H1 (cell line): ENCODE measurements around the gene EPDR1. TPM values are rescaled to one million over a fixed set of nuclear protein-coding genes. Genes with fewer than 3 reads are reported as not detected.

Source experiments
- CTCF ChIA-PET: fragments of 300-600 bp; sonication (Branson Sonifier 250); formaldehyde crosslinking; loops from one replicate; lab custom pipeline; 2021; ENCODE audit not compliant: partially characterized antibody; lab: Charles Lee
- POLR2A ChIA-PET: fragments of 300-600 bp; sonication (Branson Sonifier 250); formaldehyde crosslinking; loops from one replicate; lab custom pipeline; 2021; ENCODE audit warnings: inconsistent platforms; ENCODE audit not compliant: partially characterized antibody; lab: Charles Lee
- DNase-seq, 2 experiments: peaks; one replicate each; pipeline versions ENCODE4 v3.0.0 to v3.0.0-alpha.2; 2010 to 2022; ENCODE audit warnings: low spot score in 2 of 2, low read depth in 1 of 2, mixed read lengths in 1 of 2
- FAIRE-seq: peaks from 2 replicates; lab custom pipeline; 2011; peaks lifted over from hg19 to GRCh38; lab: Jason Lieb, UNC
- H2AFZ ChIP-seq: 2 replicates; pipeline ENCODE4 v1.8.1; 2012; ENCODE audit warnings: low read length, inconsistent platforms
- H2AK5ac ChIP-seq: 2 replicates; pipeline ENCODE4 v1.6.1; 2013; ENCODE audit warnings: low read depth, low read length
- H2BK120ac ChIP-seq: replicated peaks from 2 replicates; pipeline ENCODE3; 2013; ENCODE audit warnings: low read depth, low read length, inconsistent platforms
- H2BK12ac ChIP-seq: 2 replicates; pipeline ENCODE4 v1.6.1; 2013; ENCODE audit warnings: low read depth, low read length
- H2BK15ac ChIP-seq: 2 replicates; pipeline ENCODE4 v1.6.1; 2013; ENCODE audit warnings: low read length
- H2BK20ac ChIP-seq: 2 replicates; pipeline ENCODE4 v1.6.1; 2013; ENCODE audit warnings: low read length
- H2BK5ac ChIP-seq: 2 replicates; pipeline ENCODE4 v1.6.1; 2013; ENCODE audit warnings: low read depth, low read length
- H3K14ac ChIP-seq: 2 replicates; pipeline ENCODE4 v1.6.1; 2013; ENCODE audit warnings: inconsistent platforms; ENCODE audit not compliant: insufficient read length
- H3K18ac ChIP-seq: 2 replicates; pipeline ENCODE4 v1.6.1; 2013; ENCODE audit warnings: low read length; ENCODE audit errors: extremely low read depth
- H3K23ac ChIP-seq: 2 replicates; pipeline ENCODE4 v1.6.1; 2013; ENCODE audit warnings: inconsistent platforms; ENCODE audit not compliant: insufficient read length
- H3K23me2 ChIP-seq: 2 replicates; pipeline ENCODE4 v1.6.1; 2013; ENCODE audit warnings: low read depth, low read length
- H3K27ac ChIP-seq: 2 replicates; pipeline ENCODE4 v1.6.1; 2011; ENCODE audit warnings: low read depth, low read length, inconsistent platforms
- H3K27me3 ChIP-seq, 4 experiments: replicated peaks in 1 of 4; 1 replicate in 1 of 4; 2 replicates in 3 of 4; pipeline versions ENCODE4 v1.6.1 to v1.8.1; 2011 to 2013; ENCODE audit warnings: low read length in 3 of 4, mild to moderate bottlenecking in 3 of 4, inconsistent platforms in 2 of 4, mixed read lengths in 2 of 4, moderate library complexity in 1 of 4; ENCODE audit not compliant: control insufficient read depth in 3 of 4, insufficient read depth in 3 of 4; ENCODE audit errors: extremely low read depth in 1 of 4
- H3K36me3 ChIP-seq, 4 experiments: 2 replicates each; pipeline versions ENCODE4 v1.6.1 to v1.8.1; 2011 to 2013; ENCODE audit warnings: mild to moderate bottlenecking in 4 of 4, low read length in 3 of 4, moderate library complexity in 2 of 4, control low read depth in 1 of 4, inconsistent platforms in 1 of 4; ENCODE audit not compliant: insufficient read depth in 4 of 4, control insufficient read depth in 2 of 4
- H3K4ac ChIP-seq: replicated peaks from 2 replicates; pipeline ENCODE3; 2013; ENCODE audit warnings: low read length, low read depth, mixed read lengths, inconsistent platforms; ENCODE audit not compliant: insufficient read length
- H3K4me1 ChIP-seq, 4 experiments: replicated peaks in 1 of 4; 1 replicate in 1 of 4; 2 replicates in 3 of 4; pipeline versions ENCODE4 v1.6.1 to v1.8.1; 2011 to 2013; ENCODE audit warnings: low read length in 3 of 4, inconsistent platforms in 2 of 4, mixed read lengths in 1 of 4; ENCODE audit not compliant: insufficient read depth in 4 of 4, control insufficient read depth in 3 of 4
- H3K4me2 ChIP-seq, 2 experiments: 2 replicates each; pipeline versions ENCODE4 v1.6.1 to v1.8.1; 2011 to 2013; ENCODE audit warnings: low read depth in 2 of 2, low read length in 2 of 2, control low read depth in 1 of 2, inconsistent platforms in 1 of 2, mild to moderate bottlenecking in 1 of 2; ENCODE audit not compliant: insufficient read depth in 1 of 2
- H3K4me3 ChIP-seq, 4 experiments: fragments of 200-600, 300-600 bp in 1 of 4; sonication (generic), shearing (Covaris generic), sonication (Bioruptor Twin) in 1 of 4; 2 replicates each; pipeline versions ENCODE4 v1.5.1 to v1.8.1; 2011 to 2016; ENCODE audit warnings: low read length in 4 of 4, low read depth in 3 of 4, control low read depth in 2 of 4, inconsistent platforms in 2 of 4, mild to moderate bottlenecking in 2 of 4, mixed read lengths in 1 of 4, moderate library complexity in 1 of 4; ENCODE audit not compliant: insufficient read depth in 2 of 4; ENCODE audit errors: extremely low read depth in 1 of 4
- H3K56ac ChIP-seq: replicated peaks from 2 replicates; pipeline ENCODE3; 2013; ENCODE audit warnings: low read depth, mild to moderate bottlenecking, mixed read lengths, low read length, inconsistent platforms; ENCODE audit not compliant: insufficient read length
- H3K79me1 ChIP-seq: 2 replicates; pipeline ENCODE4 v1.6.1; 2013; ENCODE audit warnings: low read depth, low read length, control low read depth
- H3K79me2 ChIP-seq, 2 experiments: 2 replicates each; pipeline versions ENCODE4 v1.6.1 to v1.8.1; 2012 to 2013; ENCODE audit warnings: low read length in 2 of 2, mild to moderate bottlenecking in 2 of 2, inconsistent platforms in 1 of 2; ENCODE audit not compliant: insufficient read depth in 2 of 2, control insufficient read depth in 1 of 2
- H3K9ac ChIP-seq, 4 experiments: replicated peaks in 1 of 4; 1 replicate in 1 of 4; 2 replicates in 3 of 4; pipeline versions ENCODE4 v1.6.1 to v1.8.1; 2011 to 2013; ENCODE audit warnings: low read depth in 3 of 4, low read length in 3 of 4, control low read depth in 2 of 4, mild to moderate bottlenecking in 2 of 4, moderate library complexity in 2 of 4, inconsistent platforms in 1 of 4; ENCODE audit errors: extremely low read depth in 1 of 4
- H3K9me3 ChIP-seq, 2 experiments: 2 replicates each; pipeline versions ENCODE4 v1.6.1 to v1.8.1; 2012 to 2013; ENCODE audit warnings: mild to moderate bottlenecking in 2 of 2, moderate library complexity in 2 of 2, control low read depth in 1 of 2, inconsistent platforms in 1 of 2, low read depth in 1 of 2, low read length in 1 of 2, mixed read lengths in 1 of 2; ENCODE audit not compliant: insufficient read depth in 2 of 2
- H4K20me1 ChIP-seq, 2 experiments: replicated peaks in 1 of 2; 2 replicates each; pipeline versions ENCODE3 to v1.8.1; 2011 to 2013; ENCODE audit warnings: inconsistent platforms in 2 of 2, low read length in 2 of 2, mild to moderate bottlenecking in 1 of 2; ENCODE audit not compliant: insufficient read depth in 2 of 2, control insufficient read depth in 1 of 2
- H4K5ac ChIP-seq: 2 replicates; pipeline ENCODE4 v1.6.1; 2013; ENCODE audit warnings: low read length, low read depth, mixed read lengths, inconsistent platforms; ENCODE audit not compliant: insufficient read length
- H4K8ac ChIP-seq: 2 replicates; pipeline ENCODE4 v1.8.0; 2013; ENCODE audit warnings: mild to moderate bottlenecking, moderate library complexity, low read length, inconsistent platforms; ENCODE audit not compliant: insufficient read depth; ENCODE audit errors: extremely low read depth
- H4K91ac ChIP-seq: replicated peaks from 2 replicates; pipeline ENCODE3; 2013; ENCODE audit warnings: low read length, mixed read lengths, inconsistent platforms; ENCODE audit not compliant: insufficient read length
- ASH2L ChIP-seq: fragments of 200-600, 300-600 bp; sonication (generic); IDR thresholded peaks from one replicate; pipeline ENCODE4 v1.7.1; 2017; ENCODE audit warnings: low read length
- BCL11A ChIP-seq, 2 experiments: IDR thresholded peaks; one replicate each; pipeline ENCODE4 v1.6.1; 2011; ENCODE audit warnings: low read depth in 2 of 2, low read length in 2 of 2, mild to moderate bottlenecking in 2 of 2
- CBX5 ChIP-seq: fragments of 300-800, 300-1000 bp; sonication (generic); IDR thresholded peaks from 2 replicates; pipeline ENCODE4 v1.7.1; 2016; ENCODE audit warnings: antibody characterized with exemption, low read length, low read depth
- CBX8 ChIP-seq: fragments of 300-800, 300-1000 bp; sonication (generic); IDR thresholded peaks from 2 replicates; pipeline ENCODE4 v1.7.1; 2016; ENCODE audit warnings: low read depth, low read length, borderline replicate concordance
- CHD2 ChIP-seq: IDR thresholded peaks from 2 replicates; pipeline ENCODE4 v1.6.1; 2012; ENCODE audit warnings: low read length, improper control_type of control experiment
- CREB1 ChIP-seq: IDR thresholded peaks from 2 replicates; pipeline ENCODE4 v1.6.1; 2012; ENCODE audit warnings: inconsistent platforms
- E2F6 ChIP-seq: IDR thresholded peaks from 2 replicates; pipeline ENCODE4 v1.6.1; 2012; ENCODE audit warnings: inconsistent platforms
- EP300 ChIP-seq, 2 experiments: IDR thresholded peaks; 1 replicate in 1 of 2; 2 replicates in 1 of 2; pipeline ENCODE4 v1.6.1; 2011 to 2012; ENCODE audit warnings: low read depth in 2 of 2, low read length in 2 of 2, mild to moderate bottlenecking in 2 of 2, borderline replicate concordance in 1 of 2, inconsistent platforms in 1 of 2, moderate library complexity in 1 of 2
- FOSL1 ChIP-seq: IDR thresholded peaks from 2 replicates; pipeline ENCODE4 v1.6.1; 2011; ENCODE audit warnings: mild to moderate bottlenecking, low read depth, low read length, moderate library complexity; ENCODE audit not compliant: insufficient read depth
- GTF2F1 ChIP-seq: IDR thresholded peaks from 2 replicates; pipeline ENCODE4 v1.6.1; 2012; ENCODE audit warnings: low read depth, low read length, improper control_type of control experiment, borderline replicate concordance
- KDM1A ChIP-seq: fragments of 200-600, 300-600 bp; sonication (generic); IDR thresholded peaks from 2 replicates; pipeline ENCODE4 v1.7.1; 2016; ENCODE audit warnings: mild to moderate bottlenecking, low read length, borderline replicate concordance
- MAX ChIP-seq: IDR thresholded peaks from 2 replicates; pipeline ENCODE4 v1.6.1; 2012; ENCODE audit warnings: inconsistent platforms
- POLR2AphosphoS5 ChIP-seq: IDR thresholded peaks from 2 replicates; pipeline ENCODE4 v1.6.1; 2011; ENCODE audit warnings: low read depth, low read length
- RAD21 ChIP-seq, 2 experiments: IDR thresholded peaks in 1 of 2; conservative IDR thresholded peaks in 1 of 2; 2 replicates each; pipeline ENCODE4 v1.6.1; 2011; ENCODE audit warnings: low read depth in 2 of 2, low read length in 2 of 2, improper control_type of control experiment in 1 of 2, inconsistent platforms in 1 of 2, mild to moderate bottlenecking in 1 of 2, moderate library complexity in 1 of 2
- SIRT6 ChIP-seq: IDR thresholded peaks from one replicate; pipeline ENCODE4 v1.7.1; 2012; ENCODE audit warnings: low read length, inconsistent platforms
- SP2 ChIP-seq: IDR thresholded peaks from 2 replicates; pipeline ENCODE4 v1.6.1; 2012; ENCODE audit warnings: mild to moderate bottlenecking, low read length, inconsistent platforms
- polyA plus RNA-seq, 7 experiments: library from polyadenylated mRNA; depleted of rRNA in 3 of 7; stranded (reverse) in 5 of 7; unstranded in 2 of 7; fragments of >200 nt in 5 of 7; fragments of 200-250 nt in 2 of 7; gene quantifications; 1 replicate in 5 of 7; 2 replicates in 1 of 7; 4 replicates in 1 of 7; pipeline versions ENCODE4 v1.2.1 to v1.2.3, GENCODE V29; 2011 to 2013; ENCODE audit warnings: missing spikeins in 2 of 7, mixed read lengths in 2 of 7
- total RNA-seq: library from RNA; stranded (reverse); fragmentation: NEBNext Ultra II Directional; extraction: Animal tissue kit (Norgen Biotek cat#: 25700); gene quantifications from 2 replicates; pipeline ENCODE4 v1.2.1, GENCODE V29; 2021

Gene EPDR1
- total and polyA plus RNA-seq, 2 of the 8 experiments (the other 6 are each of a cell fraction or from before 2014, with no cell fraction given): 6.4 to 8.2 TPM

- Histone ChIP-seq H3K4ac (no peak overlapping the region), H3K4me1 (no peaks in the 10 kb centered on the region), H4K5ac (no peak overlapping the region), H3K14ac (no peak overlapping the region), H2BK12ac (no peak overlapping the region), H2BK20ac (no peak overlapping the region), H4K8ac (no peak overlapping the region), H2BK120ac (no peak overlapping the region), H3K9me3 (no peaks in the 10 kb centered on the region), H3K27me3 (no peaks in the 10 kb centered on the region), H3K56ac (no peak overlapping the region), H3K23ac (no peak overlapping the region), H3K23me2 (no peaks in the 10 kb centered on the region), H4K20me1 (no peaks in the 10 kb centered on the region), H2AFZ (no peak overlapping the region), H3K36me3 (no peaks in the 10 kb centered on the region), H4K91ac (no peak overlapping the region), H3K4me3 (no peak overlapping the region), H3K27ac (no peak overlapping the region), H3K18ac (no peak overlapping the region), H3K79me1 (no peaks in the 10 kb centered on the region), H3K9ac (no peak overlapping the region), H2BK15ac (no peak overlapping the region), H2AK5ac (no peak overlapping the region), H2BK5ac (no peak overlapping the region), H3K4me2 (no peak overlapping the region), H3K79me2 (no peaks in the 10 kb centered on the region)
- ChIA-PET POLR2A (no interaction called here), CTCF (interaction anchor here (2.0 kb wide), 1 partner anchor 14 kb away, joined by 4 read pairs; no protein-coding TSS in a partner anchor)
- FAIRE-seq (no peak), DNase-seq (no peak)
- TF ChIP-seq E2F6 (no peak), EP300 (IDR thresholded peaks at IDR 0.05; ENCODE audit: borderline replicate concordance in 1 of 2, low read depth in 2 of 2, low read length in 2 of 2) (no peak), POLR2AphosphoS5 (no peak), CBX8 (no peak), CHD2 (no peak), FOSL1 (no peak), MAX (no peak), SP2 (no peak), ASH2L (no peak), BCL11A (IDR thresholded peaks at IDR 0.05; ENCODE audit: low read depth in 2 of 2, low read length in 2 of 2) (no peak), CBX5 (no peak), KDM1A (no peak), SIRT6 (no peak), GTF2F1 (no peak), RAD21 (IDR thresholded peaks at IDR 0.05 in 1 of 2, conservative IDR thresholded peaks at IDR 0.05 in 1 of 2; ENCODE audit: low read depth in 2 of 2, low read length in 2 of 2) (no peak), CREB1 (no peak)
Observed at GRCh38 chr7:37893359-37893758, 27.1 kb upstream of the EPDR1 start.
